ENCODE data around the gene RPRD1B.

Gene RPRD1B

GRCh38 chr20:38036366-38036765 lies 2.8 kb downstream of the RPRD1B start:
- no peak for DNase-seq (ENCODE audit: low read depth in 2 of 2)

- DNase-seq (ENCODE audit: low read depth in 2 of 2), result no peak
Observed at GRCh38 chr20:38040276-38040675, 6.7 kb downstream of the RPRD1B start.

- DNase-seq (ENCODE audit: low read depth in 2 of 2), result no peak
Observed at GRCh38 chr20:38043512-38044300, 10.2 kb downstream of the RPRD1B start.

GRCh38 chr20:38044685-38045084 lies 11.1 kb downstream of the RPRD1B start:
- no peak for DNase-seq (ENCODE audit: low read depth in 2 of 2)

GRCh38 chr20:38046572-38046971 lies 13.0 kb downstream of the RPRD1B start:
- no peak for DNase-seq (ENCODE audit: low read depth in 2 of 2)

- no peak for DNase-seq (ENCODE audit: low read depth in 2 of 2)
Observed at GRCh38 chr20:38049800-38050199, 16.3 kb downstream of the RPRD1B start.

- DNase-seq (ENCODE audit: low read depth in 2 of 2), result no peak
Observed at GRCh38 chr20:38050686-38051085, 17.1 kb downstream of the RPRD1B start.

- no peak for DNase-seq (ENCODE audit: low read depth in 2 of 2)
Observed at GRCh38 chr20:38052870-38053269, 19.3 kb downstream of the RPRD1B start.

GRCh38 chr20:38054647-38055046 lies 21.1 kb downstream of the RPRD1B start:
- DNase-seq (ENCODE audit: low read depth in 2 of 2), result no peak

- DNase-seq (ENCODE audit: low read depth in 2 of 2), result no peak
Observed at GRCh38 chr20:38055294-38055693, 21.7 kb downstream of the RPRD1B start.

GRCh38 chr20:38055848-38056247 lies 22.3 kb downstream of the RPRD1B start:
- DNase-seq (ENCODE audit: low read depth in 2 of 2), result no peak

GRCh38 chr20:38057351-38057972 lies 23.9 kb downstream of the RPRD1B start:
- DNase-seq (ENCODE audit: low read depth in 2 of 2), result peak; percentile 50 to 60

- DNase-seq (ENCODE audit: low read depth in 2 of 2), result no peak
Observed at GRCh38 chr20:38059832-38060231, 26.3 kb downstream of the RPRD1B start.

- no peak for DNase-seq (ENCODE audit: low read depth in 2 of 2)
Observed at GRCh38 chr20:38060536-38060935, 27.0 kb downstream of the RPRD1B start.

- no peak for DNase-seq (ENCODE audit: low read depth in 2 of 2)
Observed at GRCh38 chr20:38061109-38061508, 27.6 kb downstream of the RPRD1B start.

GRCh38 chr20:38062890-38063289 lies 29.3 kb downstream of the RPRD1B start:
- DNase-seq (ENCODE audit: low read depth in 2 of 2), result no peak

- no peak for DNase-seq (ENCODE audit: low read depth in 2 of 2)
Observed at GRCh38 chr20:38063911-38064530, 30.5 kb downstream of the RPRD1B start.

GRCh38 chr20:38065764-38066375 lies 32.3 kb downstream of the RPRD1B start:
- DNase-seq (ENCODE audit: low read depth in 2 of 2), result no peak

GRCh38 chr20:38066969-38067716 lies 33.6 kb downstream of the RPRD1B start:
- DNase-seq (ENCODE audit: low read depth in 2 of 2), result no peak

- DNase-seq (ENCODE audit: low read depth in 2 of 2), result no peak
Observed at GRCh38 chr20:38067717-38068365, 34.3 kb downstream of the RPRD1B start.

- DNase-seq (ENCODE audit: low read depth in 2 of 2), result no peak
Observed at GRCh38 chr20:38072898-38073297, 39.4 kb downstream of the RPRD1B start.

All from stimulated activated CD8-positive, alpha-beta memory T cell treated with anti-CD3 and anti-CD28 coated beads, Interleukin-2, amount 100 ng/mL, for 1 hour (primary cell).